Natural killer cell (primary cell): ENCODE measurements around the gene GALNS. TPM values are rescaled to one million over a fixed set of nuclear protein-coding genes. Genes with fewer than 3 reads are reported as not detected.

Experiments used
- ATAC-seq, 3 donors: fragments of 150-1000 bp in 2 of 3; fragments of 200-7000 bp in 1 of 3; cut with Tn5 transposase; 1 replicate in 1 of 3; 2 replicates in 2 of 3; pipeline ENCODE4 v1.10.0; 2021; ENCODE audit warnings: mild to moderate bottlenecking in 2 of 3, moderate library complexity in 2 of 3
- DNase-seq, 2 donors: peaks; one replicate each; pipeline versions ENCODE4 v3.0.0 to v3.0.0-alpha.2; 2013 to 2021; ENCODE audit warnings: mixed read lengths in 1 of 2
- H3K27ac ChIP-seq: one replicate; pipeline ENCODE4 v1.5.1; 2013; ENCODE audit warnings: mild to moderate bottlenecking, low read length
- H3K27me3 ChIP-seq: one replicate; pipeline ENCODE4 v1.6.1; 2013; ENCODE audit warnings: low read length; ENCODE audit not compliant: control insufficient read depth, insufficient read depth
- H3K36me3 ChIP-seq: one replicate; pipeline ENCODE4 v1.6.1; 2013; ENCODE audit warnings: low read length; ENCODE audit not compliant: control insufficient read depth, insufficient read depth
- H3K4me1 ChIP-seq: one replicate; pipeline ENCODE4 v1.6.1; 2013; ENCODE audit warnings: low read length; ENCODE audit not compliant: control insufficient read depth, insufficient read depth
- H3K4me3 ChIP-seq: one replicate; pipeline ENCODE4 v1.5.1; 2013; ENCODE audit warnings: low read length
- H3K9me3 ChIP-seq: one replicate; pipeline ENCODE4 v1.6.1; 2013; ENCODE audit warnings: low read length; ENCODE audit not compliant: control insufficient read depth, insufficient read depth
- H3K27ac Mint-ChIP-seq, 2 donors: one replicate each; pipeline ENCODE4 v1.8.0; 2022; ENCODE audit warnings: mild to moderate bottlenecking in 2 of 2, mixed read lengths in 2 of 2, moderate library complexity in 1 of 2
- H3K27me3 Mint-ChIP-seq, 2 donors: one replicate each; pipeline ENCODE4 v1.8.0; 2022; ENCODE audit warnings: low read depth in 2 of 2, mixed read lengths in 2 of 2
- H3K36me3 Mint-ChIP-seq: one replicate; pipeline ENCODE4 v1.8.0; 2022; ENCODE audit warnings: mixed read lengths
- H3K4me1 Mint-ChIP-seq, 2 donors: one replicate each; pipeline ENCODE4 v1.8.0; 2022; ENCODE audit warnings: mixed read lengths in 2 of 2
- H3K4me3 Mint-ChIP-seq: one replicate; pipeline ENCODE4 v1.8.0; 2022; ENCODE audit warnings: mild to moderate bottlenecking, moderate library complexity, mixed read lengths
- H3K9me3 Mint-ChIP-seq, 2 donors: one replicate each; pipeline ENCODE4 v1.8.0; 2022; ENCODE audit warnings: mixed read lengths in 2 of 2
- WGBS: methylation state at CpG from one replicate; pipeline ENCODE4 v1.1.7; 2013; ENCODE audit warnings: missing lambda C conversion rate; ENCODE audit not compliant: insufficient coverage; 5-methylcytosine and 5-hydroxymethylcytosine counted together
- intact Hi-C: fragments of 100-400 bp; cut with micrococcal nuclease; formaldehyde crosslinking; loops from one replicate; pipeline ENCODE4 v1.14.2; 2022
- total RNA-seq, 4 donors: library from RNA; stranded (reverse); fragments of 120-200 nt in 1 of 4; gene quantifications; one replicate each; pipeline versions ENCODE4 v1.2.3 to v1.2.4, GENCODE V29; 2013 to 2022
- TF ChIP-seq, protein P1 (sequence below): fragments of 200-600 bp; IDR thresholded peaks from one replicate; pipeline ENCODE4 v1.8.0; 2022; ENCODE audit warnings: antibody characterized with exemption

GALNS gene
- total RNA-seq, 3 donors from 2014 or later (not counting 1 experiment from before 2014, with no cell fraction given), result 58.1 to 75.8 (median 65.7) TPM

DNA sequence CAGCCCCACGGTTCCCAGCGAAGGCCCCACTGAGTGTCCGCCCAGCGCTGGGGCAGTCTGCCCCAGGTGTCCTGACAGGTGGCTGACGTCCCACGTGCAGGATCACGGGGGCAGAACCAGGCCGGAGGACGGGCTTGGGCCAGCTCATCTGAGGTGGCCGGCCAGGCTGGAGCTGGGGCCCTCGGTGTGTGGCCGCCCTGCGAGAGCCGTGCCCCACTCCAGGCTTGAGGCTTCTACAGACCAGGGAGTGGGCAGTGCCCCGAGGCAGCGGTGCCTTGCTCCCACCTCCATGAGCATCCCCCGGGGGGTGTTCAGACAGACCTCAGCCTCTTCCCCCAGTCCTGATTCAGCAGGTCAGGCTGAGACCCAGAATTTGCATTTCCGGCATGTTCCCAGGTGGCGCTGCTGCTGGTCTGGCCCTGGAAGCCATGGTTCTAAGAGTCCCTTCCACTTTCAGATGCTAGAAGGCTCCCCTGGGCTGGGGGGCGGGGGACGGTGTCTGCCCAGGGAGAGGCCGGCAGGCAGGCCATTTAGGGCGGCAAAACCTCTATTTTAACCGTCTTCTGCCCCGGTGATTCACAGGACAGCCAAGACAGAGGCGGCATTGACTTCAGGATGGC is 45.1 kb upstream of the GALNS start:
- intact Hi-C loops, result no loop called here
- Mint-ChIP-seq H3K36me3 (no peaks in the 10 kb centered on the region), H3K27me3 (no peaks in the 10 kb centered on the region), H3K4me1 (peaks cover 6 to 12% of the 10 kb centered on the region in 2 donors), H3K4me3 (no peak overlapping the region), H3K27ac (no peak overlapping the region), H3K9me3 (no peaks in the 10 kb centered on the region)
- H3K4me3 ChIP-seq, result no peak overlapping the region
- H3K4me1 ChIP-seq, result peaks cover 10% of the 10 kb centered on the region
- no peaks in the 10 kb centered on the region for H3K9me3 ChIP-seq
- TF ChIP-seq, protein P1, sequence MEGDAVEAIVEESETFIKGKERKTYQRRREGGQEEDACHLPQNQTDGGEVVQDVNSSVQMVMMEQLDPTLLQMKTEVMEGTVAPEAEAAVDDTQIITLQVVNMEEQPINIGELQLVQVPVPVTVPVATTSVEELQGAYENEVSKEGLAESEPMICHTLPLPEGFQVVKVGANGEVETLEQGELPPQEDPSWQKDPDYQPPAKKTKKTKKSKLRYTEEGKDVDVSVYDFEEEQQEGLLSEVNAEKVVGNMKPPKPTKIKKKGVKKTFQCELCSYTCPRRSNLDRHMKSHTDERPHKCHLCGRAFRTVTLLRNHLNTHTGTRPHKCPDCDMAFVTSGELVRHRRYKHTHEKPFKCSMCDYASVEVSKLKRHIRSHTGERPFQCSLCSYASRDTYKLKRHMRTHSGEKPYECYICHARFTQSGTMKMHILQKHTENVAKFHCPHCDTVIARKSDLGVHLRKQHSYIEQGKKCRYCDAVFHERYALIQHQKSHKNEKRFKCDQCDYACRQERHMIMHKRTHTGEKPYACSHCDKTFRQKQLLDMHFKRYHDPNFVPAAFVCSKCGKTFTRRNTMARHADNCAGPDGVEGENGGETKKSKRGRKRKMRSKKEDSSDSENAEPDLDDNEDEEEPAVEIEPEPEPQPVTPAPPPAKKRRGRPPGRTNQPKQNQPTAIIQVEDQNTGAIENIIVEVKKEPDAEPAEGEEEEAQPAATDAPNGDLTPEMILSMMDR, result no peak
- no peaks in the 10 kb centered on the region for H3K27me3 ChIP-seq
- DNase-seq (no peak), ATAC-seq (no peak)
- H3K27ac ChIP-seq, result no peak overlapping the region
- no peaks in the 10 kb centered on the region for H3K36me3 ChIP-seq
- 95% methylated on average over 26 of the region's 26 CpGs for whole genome bisulfite sequencing

DNA sequence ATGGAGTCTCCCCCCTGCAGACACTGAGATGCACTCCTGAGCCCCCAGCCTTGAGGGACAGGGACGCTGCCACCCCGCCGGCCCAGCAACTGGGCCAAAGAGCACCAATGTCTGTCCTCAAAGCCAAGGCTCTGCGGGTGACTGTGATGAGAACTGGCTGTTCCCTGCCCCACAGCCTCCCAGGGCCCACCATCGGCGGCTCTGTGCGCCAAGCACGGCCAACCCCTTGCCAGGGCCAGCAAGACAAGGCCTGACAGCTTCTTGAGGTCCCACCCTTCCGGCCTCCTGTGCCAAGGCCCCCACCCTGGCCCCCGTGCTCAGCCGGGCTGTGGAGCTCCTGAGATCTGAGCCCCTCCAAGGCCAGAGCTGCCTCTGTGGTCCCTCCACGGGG is 43.9 kb upstream of the GALNS start:
- no peak overlapping the region for H3K27ac Mint-ChIP-seq
- intact Hi-C loops, result no loop called here
- Histone ChIP-seq H3K4me1 (peaks cover under 1% of the 10 kb centered on the region), H3K4me3 (no peak overlapping the region), H3K27ac (no peak overlapping the region), H3K27me3 (no peaks in the 10 kb centered on the region), H3K9me3 (no peaks in the 10 kb centered on the region), H3K36me3 (no peaks in the 10 kb centered on the region)
- no peak for ATAC-seq
- no peaks in the 10 kb centered on the region for H3K27me3 Mint-ChIP-seq
- H3K36me3 Mint-ChIP-seq, result no peaks in the 10 kb centered on the region
- no peak overlapping the region for H3K4me3 Mint-ChIP-seq
- TF ChIP-seq, protein P1, result no peak
- no peak for DNase-seq
- 92% methylated on average over 12 of the region's 12 CpGs for WGBS
- H3K4me1 Mint-ChIP-seq, result peaks cover 0 to 4% of the 10 kb centered on the region in 2 donors
- no peaks in the 10 kb centered on the region for H3K9me3 Mint-ChIP-seq

DNA sequence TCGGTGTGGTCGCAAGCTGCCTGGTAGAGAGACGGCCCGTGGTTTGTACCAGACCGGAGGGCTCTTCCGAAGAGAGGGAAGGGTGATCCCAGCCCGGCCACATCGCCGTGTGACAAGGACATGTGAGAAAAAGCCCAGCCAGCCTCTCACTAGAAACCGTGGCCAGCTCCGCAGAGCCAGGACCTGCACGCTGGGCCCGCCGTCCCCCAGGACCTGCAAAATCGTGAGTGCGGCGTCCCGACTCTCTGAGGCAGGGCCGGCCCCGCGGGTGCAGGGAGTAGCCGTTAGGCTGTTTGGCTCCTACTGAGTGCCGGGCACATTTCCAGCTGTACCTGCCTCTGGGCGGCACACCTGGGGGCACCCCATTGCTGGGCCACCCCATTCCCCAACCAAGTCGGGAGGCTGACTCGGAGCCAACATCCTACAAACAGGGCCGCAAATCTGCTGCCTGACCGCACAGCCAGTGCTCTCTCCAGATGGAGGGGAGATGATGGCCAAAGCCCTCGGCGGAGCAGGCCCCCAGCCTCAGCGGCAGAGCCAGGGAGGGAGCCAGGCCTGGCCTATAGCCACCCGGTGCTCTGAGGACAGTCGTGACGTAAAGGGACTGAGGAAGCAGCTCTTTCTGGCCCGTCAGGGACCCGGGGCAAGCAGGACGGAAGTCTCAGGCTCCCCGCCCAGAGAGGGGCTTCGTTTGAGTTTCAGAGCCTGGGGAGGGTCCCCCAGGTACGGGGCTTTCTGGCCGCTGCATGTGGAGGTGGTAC is 43.3 kb upstream of the GALNS start:
- H3K4me1 ChIP-seq, result no peaks in the 10 kb centered on the region
- H3K27me3 Mint-ChIP-seq, result no peaks in the 10 kb centered on the region
- H3K27me3 ChIP-seq, result no peaks in the 10 kb centered on the region
- H3K36me3 Mint-ChIP-seq, result no peaks in the 10 kb centered on the region
- no peaks in the 10 kb centered on the region for H3K9me3 Mint-ChIP-seq
- intact Hi-C loops, result no loop called here
- H3K4me3 Mint-ChIP-seq, result no peak overlapping the region
- no peaks in the 10 kb centered on the region for H3K9me3 ChIP-seq
- ATAC-seq (no peak), DNase-seq (no peak)
- TF ChIP-seq, protein P1, result no peak
- 90% methylated on average over 41 of the region's 41 CpGs for WGBS
- no peak overlapping the region for H3K4me3 ChIP-seq
- H3K27ac Mint-ChIP-seq, result no peak overlapping the region
- H3K4me1 Mint-ChIP-seq, result peaks cover 0 to 4% of the 10 kb centered on the region in 2 donors
- no peaks in the 10 kb centered on the region for H3K36me3 ChIP-seq
- H3K27ac ChIP-seq, result no peak overlapping the region
